GM23248 (cell line): ENCODE results near the gene MEGF11.

ENCODE experiments used
- EZH2 ChIP-seq: fragments of 200-600 bp; sonication (generic); IDR thresholded peaks from 2 replicates; pipeline ENCODE4 v1.6.1; 2018; ENCODE audit warnings: antibody characterized with exemption, mild to moderate bottlenecking; ENCODE audit not compliant: insufficient read depth, poor library complexity, severe bottlenecking
- EZH2phosphoT487 ChIP-seq: fragments of 200-600 bp; sonication (generic); IDR thresholded peaks from 2 replicates; pipeline ENCODE4 v1.6.1; 2018; ENCODE audit warnings: antibody characterized with exemption, moderate library complexity, mild to moderate bottlenecking, low read depth; ENCODE audit not compliant: insufficient read depth

DNA sequence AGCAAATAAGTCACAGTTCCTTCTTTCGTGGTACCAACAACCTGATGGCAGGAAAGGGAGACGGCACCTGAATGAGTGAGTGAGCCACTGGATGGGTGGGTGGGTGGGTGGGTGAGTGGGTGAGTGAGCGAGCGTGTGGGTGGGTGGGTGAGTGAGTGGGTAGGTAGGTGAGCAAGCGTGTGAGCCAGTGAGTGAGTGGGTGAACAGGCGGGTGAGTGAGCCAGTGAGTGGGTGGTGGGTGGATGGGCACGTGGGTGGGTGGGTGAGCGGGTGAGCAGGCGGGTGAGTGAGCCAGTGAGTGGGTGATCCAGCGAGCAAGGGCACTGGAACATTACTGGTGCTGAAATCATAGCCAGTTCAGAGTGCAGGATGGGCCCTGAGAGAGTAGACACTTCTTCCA, 152.8 kb downstream of the MEGF11 start:
- TF ChIP-seq EZH2phosphoT487 (no peak), EZH2 (no peak)
